K562 (cell line): Measurements from ENCODE around the gene KARS1. TPM values are rescaled to one million over a fixed set of nuclear protein-coding genes. Genes with fewer than 3 reads are reported as not detected.

Experiments
- ATAC-seq: fragments of 200-7000 bp; cut with Tn5 transposase; 3 replicates; pipeline ENCODE4 v1.9.1; 2020; ENCODE audit warnings: moderate library complexity
- BruUV-seq: library from RNA; stranded (reverse); fragments of 400-500 nt; replicated peaks from 2 replicates; lab custom pipeline; 2021; lab: Mats Ljungman, UMichigan
- CTCF ChIA-PET: fragments of 300-600 bp; formaldehyde crosslinking; extraction: SDS; loops from one replicate; lab custom pipeline; 2021; ENCODE audit warnings: low intra/inter-chr PET ratio; lab: Yijun Ruan, JAX
- POLR2A ChIA-PET: fragments of 300-600, 350-650 bp; sonication (Branson Sonifier 250); formaldehyde crosslinking; extraction: SDS; loops from one replicate; lab custom pipeline; 2021; ENCODE audit warnings: antibody characterized with exemption, inconsistent platforms; lab: Yijun Ruan, JAX
- DNase-seq, 4 experiments: peaks; one replicate each; pipeline versions ENCODE4 v3.0.0 to v3.0.0-alpha.2; 2011 to 2018; ENCODE audit warnings: low spot score in 3 of 4, mixed read lengths in 3 of 4; ENCODE audit errors: extremely low read depth in 1 of 4
- FAIRE-seq: peaks from 2 replicates; lab custom pipeline; 2011; peaks lifted over from hg19 to GRCh38; lab: Jason Lieb, UNC
- H2AFZ ChIP-seq: 2 replicates; pipeline ENCODE4 v1.6.0; 2011; ENCODE audit warnings: low read depth, low read length, control low read depth, inconsistent platforms
- H3K27ac ChIP-seq: fragments of 200-600 bp; 3 replicates; pipeline ENCODE4 v1.8.0; 2011; ENCODE audit warnings: low read depth, mild to moderate bottlenecking, control low read depth, inconsistent platforms, low read length, moderate library complexity, mixed read lengths; ENCODE audit errors: extremely low read depth
- H3K27me3 ChIP-seq, 2 experiments: fragments of 300-600 bp in 1 of 2; 2 replicates in 1 of 2; 3 replicates in 1 of 2; pipeline versions ENCODE4 v1.6.0 to v1.8.0; 2011; ENCODE audit warnings: inconsistent platforms in 2 of 2, low read length in 2 of 2, mild to moderate bottlenecking in 1 of 2, mixed read lengths in 1 of 2, moderate library complexity in 1 of 2; ENCODE audit not compliant: control insufficient read depth in 2 of 2, insufficient read depth in 2 of 2
- H3K36me3 ChIP-seq: fragments of 300-600 bp; 3 replicates; pipeline ENCODE4 v1.8.0; 2011; ENCODE audit warnings: mild to moderate bottlenecking, low read length, inconsistent platforms; ENCODE audit not compliant: control insufficient read depth, insufficient read depth
- H3K4me1 ChIP-seq, 2 experiments: fragments of 200-600 bp in 1 of 2; replicated peaks in 1 of 2; 2 replicates in 1 of 2; 3 replicates in 1 of 2; pipeline versions ENCODE4 v1.5.1 to v1.8.0; 2011; ENCODE audit warnings: inconsistent platforms in 2 of 2, low read length in 2 of 2, mild to moderate bottlenecking in 1 of 2, mixed read lengths in 1 of 2, moderate library complexity in 1 of 2; ENCODE audit not compliant: control insufficient read depth in 2 of 2, insufficient read depth in 2 of 2
- H3K4me2 ChIP-seq: 2 replicates; pipeline ENCODE4 v1.6.1; 2011; ENCODE audit warnings: low read length, control low read depth, inconsistent platforms, mixed read lengths; ENCODE audit not compliant: insufficient read depth
- H3K4me3 ChIP-seq: fragments of 200-600 bp; sonication (generic), shearing (Covaris generic); 2 replicates; pipeline ENCODE4 v1.5.1; 2016; ENCODE audit warnings: control low read depth, inconsistent platforms
- H3K79me2 ChIP-seq: fragments of 200-600 bp; 3 replicates; pipeline ENCODE4 v1.8.0; 2011; ENCODE audit warnings: low read length, inconsistent platforms; ENCODE audit not compliant: control insufficient read depth, insufficient read depth
- H3K9ac ChIP-seq, 2 experiments: 2 replicates each; pipeline versions ENCODE4 v1.6.0 to v1.6.1; 2011; ENCODE audit warnings: low read depth in 2 of 2, low read length in 2 of 2, control low read depth in 1 of 2, inconsistent platforms in 1 of 2, mild to moderate bottlenecking in 1 of 2, mixed read lengths in 1 of 2; ENCODE audit not compliant: insufficient read depth in 1 of 2
- H3K9me1 ChIP-seq: one replicate; pipeline ENCODE4 v1.6.0; 2011; ENCODE audit warnings: inconsistent platforms, mild to moderate bottlenecking, low read length, moderate library complexity; ENCODE audit not compliant: control insufficient read depth, insufficient read depth
- H3K9me3 ChIP-seq: replicated peaks from 2 replicates; pipeline ENCODE4 v1.5.1; 2011; ENCODE audit warnings: low read depth, low read length, inconsistent platforms; ENCODE audit not compliant: control insufficient read depth, insufficient read depth
- H4K20me1 ChIP-seq: replicated peaks from 2 replicates; pipeline ENCODE4 v1.6.1; 2011; ENCODE audit warnings: low read length, inconsistent platforms, mixed read lengths; ENCODE audit not compliant: control insufficient read depth, insufficient read depth
- FOXA3 ChIP-seq, 2 experiments: fragments of 450-650 bp in 1 of 2; sonication (generic) in 1 of 2; formaldehyde crosslinking; IDR thresholded peaks in 1 of 2; conservative IDR thresholded peaks in 1 of 2; 2 replicates each; pipeline versions ENCODE4 v1.4.0 to v1.8.0; 2020 to 2022; ENCODE audit warnings: mild to moderate bottlenecking in 2 of 2, missing genetic modification reagents in 1 of 2
- MBD2 ChIP-seq: sonication (generic); IDR thresholded peaks from 2 replicates; pipeline ENCODE4 v1.6.1; 2016; ENCODE audit warnings: low read depth, borderline replicate concordance
- POLR2A ChIP-seq: fragments of 450-650 bp; conservative IDR thresholded peaks from 2 replicates; pipeline ENCODE4 v1.6.1; 2016
- PURB ChIP-seq: sonication (generic); formaldehyde crosslinking; IDR thresholded peaks from 2 replicates; pipeline ENCODE4 v1.9.0; 2021; ENCODE audit warnings: low read depth, mild to moderate bottlenecking, missing genetic modification reagents
- TCF7L2 ChIP-seq: fragments of 150-350 bp; IDR thresholded peaks from 2 replicates; pipeline ENCODE4 v1.6.1; 2016; ENCODE audit warnings: low read depth, mild to moderate bottlenecking, low read length, moderate library complexity
- WGBS: fragments of 100-300 bp; shearing (Covaris generic); methylation state at CpG from one replicate; pipeline ENCODE4 v1.1.6; 2016; ENCODE audit warnings: low coverage, mixed read lengths; ENCODE audit not compliant: insufficient coverage; ENCODE audit errors: missing lambda C conversion rate; 5-methylcytosine and 5-hydroxymethylcytosine counted together
- in situ Hi-C: fragments of 300-500 bp; cut with MboI; formaldehyde crosslinking; loops from 4 replicates; pipeline ENCODE4 v1.15.0; 2018; ENCODE audit warnings: inconsistent platforms, mixed read lengths
- intact Hi-C: fragments of 100-400 bp; cut with micrococcal nuclease; formaldehyde crosslinking; loops from 2 replicates; pipeline ENCODE4 v1.14.2; 2022
- polyA plus RNA-seq, 8 experiments: library from polyadenylated mRNA; depleted of rRNA in 4 of 8; stranded (reverse) in 5 of 8; unstranded in 3 of 8; fragments of >200 nt; fragmentation: Nextera tagmentation in 2 of 8; fragmentation: Illumina TruSeq in 1 of 8; extraction: Ambion mirVana in 2 of 8; extraction: Trizol in 1 of 8; gene quantifications; 2 replicates each; pipeline versions ENCODE4 v1.2.1 to v1.2.3, GENCODE V29; 2011 to 2014; ENCODE audit warnings: inconsistent platforms in 1 of 8, missing spikeins in 1 of 8
- total RNA-seq, 7 experiments: library from RNA; depleted of rRNA in 6 of 7; stranded (reverse); fragments of >200 nt in 6 of 7; fragmentation: Illumina TruSeq in 2 of 7; extraction: Trizol in 2 of 7; gene quantifications; 2 replicates each; pipeline versions ENCODE4 v1.2.1 to v1.2.3, GENCODE V29; 2011 to 2021; ENCODE audit warnings: low replicate concordance in 1 of 7
- TF ChIP-seq, protein P1 (sequence below): fragments of 450-650 bp; IDR thresholded peaks from 2 replicates; pipeline ENCODE4 v1.6.1; 2016; ENCODE audit warnings: low read depth

Gene KARS1
- total and polyA plus RNA-seq, 9 of the 15 experiments (the other 6 are each of a cell fraction or from before 2014, with no cell fraction given) = 223 to 386 (median 304) TPM

- ChIA-PET CTCF (no interaction called here), POLR2A (interaction anchor here (0.6 to 1.1 kb wide), 3 partner anchors 21 to 62 kb away, joined by 3 read pairs; partner anchors contain the start of genes KARS1 and TERF2IP)
- H3K9me1 ChIP-seq = no peaks in the 10 kb centered on the region
- FAIRE-seq (no peak), DNase-seq (no peak), ATAC-seq (no peak)
- intact Hi-C loops (no loop called here), in situ Hi-C loops (loop anchor here (25.0 kb wide), 1 partner anchor 1560 kb away; the partner anchor contains the start of genes MON1B and SYCE1L)
- no peak overlapping the region for H3K4me3 ChIP-seq
- H2AFZ ChIP-seq = no peak overlapping the region
- no peaks in the 10 kb centered on the region for H3K27me3 ChIP-seq
- WGBS = 96% methylated on average over 4 of the region's 4 CpGs
- H3K9me3 ChIP-seq = no peaks in the 10 kb centered on the region
- no peak for TF ChIP-seq MBD2
- TF ChIP-seq POLR2A = peak; percentile 46; the same call in 1 of the 2 replicates
- no peak overlapping the region for H3K9ac ChIP-seq
- H3K36me3 ChIP-seq = peaks cover 72% of the 10 kb centered on the region
- H3K27ac ChIP-seq = no peak overlapping the region
- H3K4me1 ChIP-seq = peaks cover 16 to 18% of the 10 kb centered on the region in 2 experiments
- no peak overlapping the region for H3K4me2 ChIP-seq
- H4K20me1 ChIP-seq = no peaks in the 10 kb centered on the region
- H3K79me2 ChIP-seq = peaks cover 11% of the 10 kb centered on the region
- no TSS peak for BruUV-seq
Measured at GRCh38 chr16:75626806-75627205, 20.7 kb downstream of the KARS1 start.

- WGBS = 7% methylated on average over 4 of the region's 4 CpGs
- TF ChIP-seq FOXA3 (CRISPR knock-in tag; conservative IDR thresholded peaks at IDR 0.05 in 1 of 2, IDR thresholded peaks at IDR 0.05 in 1 of 2) = peak in 1 of 2 experiments; percentile 84; a peak in 2 of 4 replicates
- TF ChIP-seq, protein P1, sequence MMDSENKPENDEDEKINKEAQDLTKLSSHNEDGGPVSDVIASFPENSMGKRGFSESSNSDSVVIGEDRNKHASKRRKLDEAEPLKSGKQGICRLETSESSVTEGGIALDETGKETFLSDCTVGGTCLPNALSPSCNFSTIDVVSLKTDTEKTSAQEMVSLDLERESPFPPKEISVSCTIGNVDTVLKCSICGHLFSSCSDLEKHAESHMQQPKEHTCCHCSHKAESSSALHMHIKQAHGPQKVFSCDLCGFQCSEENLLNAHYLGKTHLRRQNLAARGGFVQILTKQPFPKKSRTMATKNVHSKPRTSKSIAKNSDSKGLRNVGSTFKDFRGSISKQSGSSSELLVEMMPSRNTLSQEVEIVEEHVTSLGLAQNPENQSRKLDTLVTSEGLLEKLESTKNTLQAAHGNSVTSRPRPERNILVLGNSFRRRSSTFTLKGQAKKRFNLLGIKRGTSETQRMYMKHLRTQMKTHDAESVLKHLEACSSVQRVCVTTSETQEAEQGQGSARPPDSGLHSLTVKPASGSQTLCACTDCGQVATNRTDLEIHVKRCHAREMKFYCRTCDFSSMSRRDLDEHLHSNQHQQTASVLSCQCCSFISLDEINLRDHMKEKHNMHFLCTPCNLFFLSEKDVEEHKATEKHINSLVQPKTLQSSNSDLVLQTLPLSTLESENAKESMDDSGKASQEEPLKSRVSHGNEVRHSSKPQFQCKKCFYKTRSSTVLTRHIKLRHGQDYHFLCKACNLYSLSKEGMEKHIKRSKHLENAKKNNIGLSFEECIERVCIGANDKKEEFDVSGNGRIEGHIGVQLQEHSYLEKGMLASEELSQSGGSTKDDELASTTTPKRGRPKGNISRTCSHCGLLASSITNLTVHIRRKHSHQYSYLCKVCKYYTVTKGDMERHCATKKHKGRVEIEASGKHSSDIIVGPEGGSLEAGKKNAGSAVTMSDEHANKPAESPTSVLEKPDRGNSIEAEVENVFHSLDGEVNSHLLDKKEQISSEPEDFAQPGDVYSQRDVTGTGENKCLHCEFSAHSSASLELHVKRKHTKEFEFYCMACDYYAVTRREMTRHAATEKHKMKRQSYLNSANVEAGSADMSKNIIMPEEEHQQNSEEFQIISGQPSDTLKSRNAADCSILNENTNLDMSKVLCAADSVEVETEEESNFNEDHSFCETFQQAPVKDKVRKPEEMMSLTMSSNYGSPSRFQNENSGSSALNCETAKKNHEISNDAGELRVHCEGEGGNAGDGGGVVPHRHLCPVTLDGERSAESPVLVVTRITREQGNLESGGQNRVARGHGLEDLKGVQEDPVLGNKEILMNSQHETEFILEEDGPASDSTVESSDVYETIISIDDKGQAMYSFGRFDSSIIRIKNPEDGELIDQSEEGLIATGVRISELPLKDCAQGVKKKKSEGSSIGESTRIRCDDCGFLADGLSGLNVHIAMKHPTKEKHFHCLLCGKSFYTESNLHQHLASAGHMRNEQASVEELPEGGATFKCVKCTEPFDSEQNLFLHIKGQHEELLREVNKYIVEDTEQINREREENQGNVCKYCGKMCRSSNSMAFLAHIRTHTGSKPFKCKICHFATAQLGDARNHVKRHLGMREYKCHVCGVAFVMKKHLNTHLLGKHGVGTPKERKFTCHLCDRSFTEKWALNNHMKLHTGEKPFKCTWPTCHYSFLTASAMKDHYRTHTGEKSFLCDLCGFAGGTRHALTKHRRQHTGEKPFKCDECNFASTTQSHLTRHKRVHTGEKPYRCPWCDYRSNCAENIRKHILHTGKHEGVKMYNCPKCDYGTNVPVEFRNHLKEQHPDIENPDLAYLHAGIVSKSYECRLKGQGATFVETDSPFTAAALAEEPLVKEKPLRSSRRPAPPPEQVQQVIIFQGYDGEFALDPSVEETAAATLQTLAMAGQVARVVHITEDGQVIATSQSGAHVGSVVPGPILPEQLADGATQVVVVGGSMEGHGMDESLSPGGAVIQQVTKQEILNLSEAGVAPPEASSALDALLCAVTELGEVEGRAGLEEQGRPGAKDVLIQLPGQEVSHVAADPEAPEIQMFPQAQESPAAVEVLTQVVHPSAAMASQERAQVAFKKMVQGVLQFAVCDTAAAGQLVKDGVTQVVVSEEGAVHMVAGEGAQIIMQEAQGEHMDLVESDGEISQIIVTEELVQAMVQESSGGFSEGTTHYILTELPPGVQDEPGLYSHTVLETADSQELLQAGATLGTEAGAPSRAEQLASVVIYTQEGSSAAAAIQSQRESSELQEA = no peak
- no peak for TF ChIP-seq TCF7L2
- no peak for TF ChIP-seq PURB (CRISPR knock-in tag)
Measured at GRCh38 chr16:75624921-75625334, 22.5 kb downstream of the KARS1 start.

More at GRCh38 chr16:75624921-75625334, 22.5 kb downstream of the KARS1 start:
- intact Hi-C loops = loop anchor here (2.0 to 5.0 kb wide), 2 partner anchors 22 to 137 kb away; partner anchors contain the start of genes KARS1 and TERF2IP
- ChIA-PET POLR2A (no interaction called here), CTCF (no interaction called here)
- ATAC-seq (no peak), FAIRE-seq (no peak), DNase-seq (peak; percentile 42 to 61 (median 49))
- no TSS peak for BruUV-seq
- Histone ChIP-seq H3K9me1 (no peaks in the 10 kb centered on the region), H3K27ac (no peak overlapping the region), H3K4me2 (no peak overlapping the region), H2AFZ (no peak overlapping the region), H3K4me3 (no peak overlapping the region), H3K9me3 (no peaks in the 10 kb centered on the region), H3K9ac (no peak overlapping the region), H3K4me1 (peaks cover 28 to 37% of the 10 kb centered on the region in 2 experiments), H4K20me1 (no peaks in the 10 kb centered on the region), H3K36me3 (peaks cover 59% of the 10 kb centered on the region), H3K79me2 (peaks cover 14% of the 10 kb centered on the region), H3K27me3 (no peaks in the 10 kb centered on the region)
- in situ Hi-C loops = loop anchor here (25.0 kb wide), 1 partner anchor 1562 kb away; the partner anchor contains the start of genes MON1B and SYCE1L
